HL-60/S4 treated with phorbol 12-myristate 13-acetate at 8.2 ng/mL for 4 days and 3 days (cell line): ENCODE measurements around the gene MFSD6L.

ENCODE experiments used
- in situ Hi-C: fragments of 300-500 bp; cut with MboI; formaldehyde crosslinking; loops from 2 replicates; pipeline ENCODE4 v1.15.0; 2022; ENCODE audit warnings: low sequenced_read_pairs

Gene MFSD6L

GRCh38 chr17:8798846-8799569 lies at the start of gene MFSD6L:
Gene MFSD6L, minus strand, starts transcription at chr17:8799365. Its CDS starts 245 bp downstream, at chr17:8799120.
- in situ Hi-C loops: no loop called here

DNA sequence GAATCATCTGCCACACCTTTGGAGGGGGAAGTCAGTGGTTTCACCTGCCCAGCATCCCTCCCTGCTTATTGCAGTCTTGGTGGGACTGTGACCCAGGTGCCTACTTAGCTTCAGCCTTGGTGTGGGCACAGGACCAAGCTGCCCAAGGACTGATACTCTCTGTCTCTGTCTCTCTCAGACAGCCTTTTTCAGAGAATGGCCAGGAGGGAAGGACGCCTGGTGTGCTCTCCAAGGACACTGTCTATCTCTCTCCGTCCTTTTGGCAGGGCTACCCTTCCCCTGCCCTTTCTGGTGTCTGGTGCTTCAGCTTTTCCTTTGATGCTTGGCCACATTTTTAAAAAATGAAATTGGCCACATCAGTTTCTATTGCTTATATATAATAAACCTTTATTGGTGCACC lies 48.7 kb upstream of the MFSD6L start:
- in situ Hi-C loops: no loop called here

DNA sequence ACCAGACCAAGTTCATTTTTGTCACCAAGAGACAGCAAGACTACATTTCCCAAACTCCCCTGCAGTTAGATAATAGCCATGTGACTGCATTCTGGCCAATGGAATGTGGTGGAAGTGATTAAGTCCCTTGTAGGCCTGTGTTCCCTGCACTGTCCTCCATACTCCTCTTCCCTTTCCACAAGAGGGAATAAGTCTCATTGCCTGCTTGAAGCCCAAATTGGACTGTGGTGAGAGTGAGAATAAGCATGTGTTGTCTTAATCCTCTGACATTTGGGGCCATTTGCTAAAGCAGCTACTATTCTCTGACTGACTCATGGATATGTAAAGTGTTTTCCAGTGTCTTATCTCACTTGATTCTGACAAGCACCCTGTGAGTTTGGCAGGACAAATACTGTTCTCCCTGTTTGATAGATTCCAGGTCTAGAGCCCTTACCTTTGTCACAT lies 47.6 kb upstream of the MFSD6L start:
- in situ Hi-C loops: no loop called here

GRCh38 chr17:8844229-8845218 lies 45.4 kb upstream of the MFSD6L start:
- in situ Hi-C loops: no loop called here

GRCh38 chr17:8843344-8843743 lies 44.2 kb upstream of the MFSD6L start:
- in situ Hi-C loops: no loop called here

GRCh38 chr17:8841844-8842243 lies 42.7 kb upstream of the MFSD6L start:
- in situ Hi-C loops: no loop called here

GRCh38 chr17:8839410-8839935 lies 40.3 kb upstream of the MFSD6L start:
- in situ Hi-C loops: no loop called here

- in situ Hi-C loops: no loop called here
Measured at GRCh38 chr17:8838551-8839095, 39.5 kb upstream of the MFSD6L start.

GRCh38 chr17:8837563-8838075 lies 38.5 kb upstream of the MFSD6L start:
- in situ Hi-C loops: no loop called here

DNA sequence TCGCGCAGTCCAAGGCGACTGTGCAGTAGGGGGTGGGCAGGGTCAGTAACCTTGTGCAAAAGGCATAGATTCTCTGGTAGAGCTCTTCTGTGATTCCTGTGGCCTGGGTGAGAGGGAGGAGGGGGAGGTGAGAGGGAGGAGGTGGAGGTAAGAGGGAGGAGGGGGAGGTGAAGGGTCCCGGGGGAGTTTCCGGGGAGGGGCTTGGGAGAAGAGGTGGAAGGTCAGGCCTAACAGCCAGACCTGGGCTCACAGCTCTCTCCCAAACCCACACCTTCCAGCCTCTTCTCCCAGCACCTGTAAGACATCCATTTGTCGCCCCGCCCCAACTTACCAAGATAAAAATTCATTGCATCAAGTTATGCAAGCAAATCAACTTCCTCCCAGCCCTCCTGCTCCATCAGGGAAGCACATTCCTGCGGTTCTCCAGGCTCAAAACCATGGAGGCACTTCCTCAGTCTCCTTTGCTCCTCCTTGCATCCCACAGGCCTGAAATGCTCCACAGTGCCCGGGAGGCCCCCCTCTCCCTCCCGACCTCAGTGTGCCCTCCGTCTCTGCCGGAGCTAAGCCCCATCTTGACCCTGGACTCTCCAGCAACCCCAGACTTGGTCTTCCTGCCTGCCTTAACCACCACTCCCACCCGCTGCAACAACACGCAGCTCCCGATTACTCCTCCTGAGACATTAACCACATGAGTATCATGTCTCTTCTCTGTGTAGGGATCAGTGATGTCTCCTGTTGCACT lies 37.8 kb upstream of the MFSD6L start:
- in situ Hi-C loops: no loop called here

DNA sequence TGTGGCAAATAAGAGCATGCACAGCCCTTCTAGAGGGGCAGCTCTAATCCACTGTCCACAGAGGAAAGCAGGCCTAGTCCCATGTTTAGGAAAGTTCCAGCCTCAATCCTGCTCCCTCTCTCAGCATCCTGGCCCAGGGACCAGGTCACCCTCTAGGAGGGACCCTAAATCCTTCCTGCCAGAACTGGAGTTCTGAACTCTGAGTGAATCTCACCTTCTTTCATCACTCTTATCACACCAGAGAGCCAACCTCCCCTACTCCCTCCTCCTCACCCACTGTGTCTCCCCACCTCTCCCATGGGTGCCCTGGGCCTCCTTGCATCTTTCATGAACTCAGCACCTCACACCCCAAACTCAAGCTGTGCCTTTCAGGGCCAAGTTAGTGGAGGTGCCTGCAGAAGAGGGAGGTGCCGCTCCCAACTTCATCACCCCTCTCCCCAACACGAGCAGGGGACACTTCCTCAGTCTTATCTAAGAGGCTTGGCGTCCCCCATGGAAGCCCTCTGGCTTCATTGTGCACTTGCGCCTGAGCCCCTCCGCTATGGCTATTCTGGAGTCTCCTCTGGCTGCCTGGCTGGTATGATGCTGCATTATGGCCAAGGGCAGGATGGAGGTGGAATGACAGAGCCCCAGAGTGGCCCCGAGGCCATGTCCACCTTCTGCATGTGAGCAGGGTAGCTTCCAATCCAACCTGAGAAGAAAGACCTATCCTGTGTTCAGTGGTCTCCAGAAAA lies 36.6 kb upstream of the MFSD6L start:
- in situ Hi-C loops: no loop called here

GRCh38 chr17:8835106-8835505 lies 35.9 kb upstream of the MFSD6L start:
- in situ Hi-C loops: no loop called here

DNA sequence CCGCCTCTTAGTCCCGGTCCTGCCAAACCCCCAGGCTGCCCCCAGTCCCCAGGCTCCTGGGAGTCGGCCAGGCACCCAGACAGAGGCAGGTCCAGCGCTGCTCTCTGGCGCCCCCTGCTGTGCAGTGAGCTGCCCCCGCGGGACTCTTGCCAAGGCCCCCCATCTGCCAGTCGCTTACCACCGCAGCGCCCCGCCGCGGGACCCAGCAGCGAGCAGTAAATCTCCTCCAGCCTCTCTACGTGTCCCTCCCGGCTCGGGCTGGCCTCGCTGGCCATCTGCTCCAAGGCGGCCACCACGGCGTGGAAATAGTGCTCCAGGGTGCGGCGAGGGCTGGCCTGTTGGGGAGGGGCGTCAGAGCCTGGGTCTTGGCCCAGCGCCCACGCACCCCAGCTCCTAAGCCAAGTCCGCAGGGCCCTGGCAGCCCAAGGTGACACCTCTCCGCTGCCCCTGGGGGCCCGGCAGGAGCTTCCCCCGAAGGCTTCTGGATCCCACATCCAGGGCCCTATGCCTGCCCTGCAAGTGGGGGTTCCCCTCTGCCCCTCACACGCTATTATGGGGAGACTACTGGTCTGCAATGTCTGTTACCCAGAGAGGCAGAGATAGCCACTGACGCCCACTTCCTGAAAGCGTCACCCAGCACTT lies 33.7 kb upstream of the MFSD6L start:
- in situ Hi-C loops: no loop called here

DNA sequence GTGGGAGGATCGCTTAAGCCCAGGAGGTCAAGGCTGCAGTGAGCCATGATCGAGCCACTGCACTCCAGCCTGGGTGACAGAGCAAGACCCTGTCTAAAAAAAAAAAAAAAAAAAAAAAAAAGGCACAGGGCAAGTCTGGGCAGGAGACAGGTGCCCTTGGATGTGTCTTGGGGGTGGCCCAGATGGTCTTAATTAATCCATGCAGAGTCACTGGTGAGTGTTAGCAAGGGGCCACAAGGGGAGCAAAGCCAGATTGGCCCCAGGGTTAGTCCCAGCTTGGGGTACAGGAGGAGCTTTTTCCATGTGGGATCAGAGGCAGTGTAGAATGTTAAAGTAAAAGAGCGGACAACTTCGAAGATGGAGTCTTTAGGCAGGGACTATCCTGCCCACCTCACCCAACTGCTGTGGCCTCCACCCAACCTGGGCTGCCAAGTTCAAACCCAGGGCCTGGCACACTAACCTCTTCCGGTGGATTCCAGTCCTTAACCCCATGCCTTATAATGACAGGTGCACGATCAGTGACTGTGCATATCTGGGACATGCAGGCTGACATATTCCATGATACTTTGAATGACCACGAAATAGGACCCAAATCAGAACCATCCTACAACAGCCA lies 32.2 kb upstream of the MFSD6L start:
- in situ Hi-C loops: no loop called here

GRCh38 chr17:8830141-8830540 lies 31.0 kb upstream of the MFSD6L start:
- in situ Hi-C loops: no loop called here

DNA sequence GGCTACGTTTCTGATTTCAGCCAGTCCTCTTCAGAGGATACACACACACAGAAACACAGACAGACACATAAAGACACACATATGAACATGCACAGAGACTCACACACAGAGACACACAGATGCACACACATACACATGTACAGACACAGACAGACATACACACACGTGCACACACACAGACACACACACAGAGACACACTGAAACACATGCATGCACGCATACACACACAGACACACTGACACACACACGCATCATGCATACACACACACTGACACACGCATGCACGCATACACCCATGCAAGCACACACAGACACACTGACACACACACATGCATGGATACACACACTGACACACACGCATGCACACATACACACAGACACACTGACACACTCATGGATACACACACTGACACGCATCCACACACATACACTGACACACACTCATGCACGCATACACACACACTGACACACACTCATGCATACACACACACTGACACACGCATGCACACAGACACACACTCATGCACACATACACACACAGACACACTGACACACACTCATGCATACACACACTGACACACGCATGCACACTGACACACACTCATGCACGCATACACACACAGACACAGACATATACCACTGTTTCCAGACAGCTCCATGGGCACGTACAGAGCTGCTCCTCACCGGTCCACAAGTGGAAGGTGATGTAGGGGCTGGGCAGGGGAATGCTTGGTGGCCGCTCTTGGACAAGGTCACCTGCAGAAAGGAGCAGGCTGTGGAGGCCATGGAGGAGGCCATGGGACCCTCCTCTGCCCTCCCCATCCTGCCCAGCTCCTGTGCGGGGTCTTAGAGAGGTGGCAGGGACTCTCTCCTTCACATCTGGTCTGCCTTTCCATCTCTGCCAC lies 30.1 kb upstream of the MFSD6L start:
- in situ Hi-C loops: no loop called here

DNA sequence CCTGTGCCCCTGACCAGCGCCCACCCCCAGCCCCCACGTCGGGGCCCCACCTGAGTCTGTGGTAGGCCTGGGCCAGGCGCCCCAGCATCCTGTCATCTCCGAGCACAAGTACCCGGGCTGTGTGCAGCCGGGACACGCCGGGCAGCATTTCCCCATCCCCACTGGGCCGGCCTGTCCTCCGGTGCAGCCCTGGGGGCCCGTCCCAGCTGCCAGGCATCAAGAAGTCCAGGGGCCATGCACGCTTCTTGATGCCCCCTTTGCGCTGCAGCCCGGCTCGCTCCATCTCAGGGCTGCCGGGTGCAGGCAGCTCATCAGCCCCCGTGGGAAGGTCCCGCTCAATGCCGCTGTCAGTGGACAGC lies 29.3 kb upstream of the MFSD6L start:
- in situ Hi-C loops: no loop called here
